Neuronal stem cell (in vitro differentiated cells): ENCODE data around the gene MRPS31.
A peak's percentile ranks its signal among the peaks of the same experiment; 100 is the strongest.
"Not testable (repeated sequence)": the region's sequence is repeated elsewhere in the genome, so short reads cannot be mapped to it uniquely, and the experiment has no call there.

Experiments
- DNase-seq: peaks from one replicate; pipeline ENCODE4 v3.0.0-alpha.2; 2013; ENCODE audit warnings: low spot score
- H2AFZ ChIP-seq: one replicate; pipeline ENCODE4 v1.6.1; 2013; ENCODE audit warnings: mild to moderate bottlenecking, low read length, inconsistent platforms
- H2AK5ac ChIP-seq: 2 replicates; pipeline ENCODE4 v1.6.1; 2013; ENCODE audit warnings: low read depth, mild to moderate bottlenecking, inconsistent platforms, low read length, moderate library complexity, mixed read lengths
- H2BK120ac ChIP-seq: 2 replicates; pipeline ENCODE4 v1.6.1; 2013; ENCODE audit warnings: low read depth, mild to moderate bottlenecking, inconsistent platforms, low read length, moderate library complexity, mixed read lengths
- H2BK12ac ChIP-seq: one replicate; pipeline ENCODE4 v1.6.1; 2013; ENCODE audit warnings: low read length, inconsistent platforms
- H2BK15ac ChIP-seq: 2 replicates; pipeline ENCODE4 v1.6.1; 2013; ENCODE audit warnings: mild to moderate bottlenecking, low read length, inconsistent platforms, mixed read lengths
- H2BK5ac ChIP-seq: one replicate; pipeline ENCODE4 v1.6.1; 2013; ENCODE audit warnings: inconsistent platforms, mild to moderate bottlenecking, low read length, moderate library complexity
- H3K14ac ChIP-seq: one replicate; pipeline ENCODE4 v1.6.1; 2013; ENCODE audit warnings: low read length, inconsistent platforms
- H3K18ac ChIP-seq: 2 replicates; pipeline ENCODE4 v1.6.1; 2013; ENCODE audit warnings: low read length, inconsistent platforms
- H3K23ac ChIP-seq: 2 replicates; pipeline ENCODE4 v1.6.1; 2013; ENCODE audit warnings: low read depth, mild to moderate bottlenecking, mixed read lengths, low read length, inconsistent platforms; ENCODE audit not compliant: poor library complexity
- H3K27ac ChIP-seq: replicated peaks from 3 replicates; pipeline ENCODE4 v1.5.1; 2013; ENCODE audit warnings: low read length, inconsistent platforms
- H3K27me3 ChIP-seq, 3 experiments: 2 replicates each; pipeline ENCODE4 v1.6.1; 2013; ENCODE audit warnings: low read length in 3 of 3, mild to moderate bottlenecking in 2 of 3, inconsistent platforms in 1 of 3, low read depth in 1 of 3, mixed read lengths in 1 of 3, moderate library complexity in 1 of 3; ENCODE audit not compliant: control insufficient read depth in 3 of 3, insufficient read depth in 3 of 3
- H3K36me3 ChIP-seq, 2 donors: replicated peaks in 1 of 2; 2 replicates each; pipeline ENCODE4 v1.6.1; 2013; ENCODE audit warnings: low read length in 2 of 2; ENCODE audit not compliant: control insufficient read depth in 2 of 2, insufficient read depth in 2 of 2
- H3K4ac ChIP-seq: 2 replicates; pipeline ENCODE4 v1.6.1; 2013; ENCODE audit warnings: inconsistent platforms, mild to moderate bottlenecking, low read length, moderate library complexity
- H3K4me1 ChIP-seq, 2 donors: 1 replicate in 1 of 2; 2 replicates in 1 of 2; pipeline ENCODE4 v1.6.1; 2013; ENCODE audit warnings: low read length in 2 of 2, low read depth in 1 of 2; ENCODE audit not compliant: control insufficient read depth in 2 of 2, insufficient read depth in 1 of 2
- H3K4me2 ChIP-seq: one replicate; pipeline ENCODE4 v1.6.1; 2013; ENCODE audit warnings: mild to moderate bottlenecking, low read length, inconsistent platforms; ENCODE audit not compliant: insufficient read depth, poor library complexity, severe bottlenecking
- H3K4me3 ChIP-seq, 2 donors: 2 replicates each; pipeline ENCODE4 v1.5.1; 2013; ENCODE audit warnings: low read length in 2 of 2, mild to moderate bottlenecking in 2 of 2, inconsistent platforms in 1 of 2, moderate library complexity in 1 of 2
- H3K79me1 ChIP-seq: one replicate; pipeline ENCODE4 v1.6.1; 2013; ENCODE audit warnings: low read depth, mild to moderate bottlenecking, inconsistent platforms, low read length, moderate library complexity
- H3K9ac ChIP-seq: one replicate; pipeline ENCODE4 v1.6.1; 2013; ENCODE audit warnings: mild to moderate bottlenecking, low read depth, low read length, inconsistent platforms; ENCODE audit not compliant: poor library complexity
- H3K9me3 ChIP-seq, 2 donors: replicated peaks in 1 of 2; 2 replicates each; pipeline versions ENCODE3 to v1.6.1; 2013; ENCODE audit warnings: low read length in 2 of 2, mild to moderate bottlenecking in 2 of 2, inconsistent platforms in 1 of 2, low read depth in 1 of 2, mixed read lengths in 1 of 2, moderate library complexity in 1 of 2; ENCODE audit not compliant: control insufficient read depth in 2 of 2, insufficient read depth in 1 of 2
- H4K8ac ChIP-seq: one replicate; pipeline ENCODE4 v1.6.1; 2013; ENCODE audit warnings: low read depth, mild to moderate bottlenecking, inconsistent platforms, low read length, moderate library complexity
- H4K91ac ChIP-seq: one replicate; pipeline ENCODE4 v1.6.1; 2013; ENCODE audit warnings: low read length, low read depth, mild to moderate bottlenecking, inconsistent platforms; ENCODE audit not compliant: poor library complexity
- WGBS, 2 donors: extraction: QIAGEN DNeasy Blood & Tissue Kit; methylation state at CpG; one replicate each; pipeline ENCODE4 v1.1.7; 2013; ENCODE audit warnings: missing lambda C conversion rate in 2 of 2, mixed read lengths in 1 of 2; ENCODE audit not compliant: insufficient read length in 2 of 2, insufficient replicate concordance in 1 of 2; ENCODE audit errors: extremely low coverage in 2 of 2; 5-methylcytosine and 5-hydroxymethylcytosine counted together

MRPS31 gene

GRCh38 chr13:40782971-40783370 lies 12.0 kb upstream of the MRPS31 start:
- no CpG with 5 or more reads among the region's 1 CpG for WGBS, 2 donors
- H3K4me3 ChIP-seq, H3K23ac ChIP-seq, H3K79me1 ChIP-seq, H3K36me3 ChIP-seq, H3K9ac ChIP-seq, H3K9me3 ChIP-seq, H3K4me1 ChIP-seq, H3K27ac ChIP-seq, H2BK15ac ChIP-seq, DNase-seq, H3K4ac ChIP-seq, H2BK120ac ChIP-seq, H4K8ac ChIP-seq, H2AFZ ChIP-seq, H3K27me3 ChIP-seq, H4K91ac ChIP-seq, H3K14ac ChIP-seq, H2AK5ac ChIP-seq, H3K18ac ChIP-seq, H2BK5ac ChIP-seq, H2BK12ac ChIP-seq, H3K4me2 ChIP-seq: not testable (repeated sequence)

- Histone ChIP-seq H3K36me3 (no peaks in the 10 kb centered on the region), H3K4ac (no peak overlapping the region), H4K8ac (no peak overlapping the region), H2BK15ac (no peak overlapping the region), H3K4me2 (no peak overlapping the region), H3K4me3 (no peak overlapping the region), H3K27ac (no peak overlapping the region), H3K4me1 (peaks cover 2 to 3% of the 10 kb centered on the region in 2 donors), H2BK120ac (no peak overlapping the region), H3K9ac (no peak overlapping the region), H3K9me3 (no peaks in the 10 kb centered on the region), H2BK5ac (no peak overlapping the region), H3K27me3 (no peaks in the 10 kb centered on the region), H3K18ac (no peak overlapping the region), H4K91ac (no peak overlapping the region), H3K23ac (no peak overlapping the region), H3K79me1 (no peaks in the 10 kb centered on the region), H2AFZ (no peak overlapping the region), H2AK5ac (no peak overlapping the region), H3K14ac (no peak overlapping the region), H2BK12ac (no peak overlapping the region)
- no peak for DNase-seq
- WGBS, 2 donors = no CpG with 5 or more reads among the region's 11 CpGs
Observed at GRCh38 chr13:40781717-40782116, 10.7 kb upstream of the MRPS31 start.

GRCh38 chr13:40780822-40781401 lies 9.9 kb upstream of the MRPS31 start:
- Histone ChIP-seq H4K91ac (no peak overlapping the region), H3K36me3 (no peaks in the 10 kb centered on the region), H3K23ac (no peak overlapping the region), H2BK12ac (no peak overlapping the region), H3K14ac (no peak overlapping the region), H3K4me3 (no peak overlapping the region), H3K4me2 (no peak overlapping the region), H3K27ac (no peak overlapping the region), H2AFZ (peak overlapping the region; percentile 70), H3K18ac (no peak overlapping the region), H4K8ac (no peak overlapping the region), H2BK120ac (no peak overlapping the region), H3K27me3 (no peaks in the 10 kb centered on the region), H3K79me1 (no peaks in the 10 kb centered on the region), H2AK5ac (no peak overlapping the region), H2BK15ac (no peak overlapping the region), H2BK5ac (no peak overlapping the region), H3K9ac (no peak overlapping the region), H3K4ac (no peak overlapping the region), H3K4me1 (peaks cover 2 to 3% of the 10 kb centered on the region in 2 donors), H3K9me3 (no peaks in the 10 kb centered on the region)
- WGBS, 2 donors = no CpG with 5 or more reads among the region's 14 CpGs
- DNase-seq = no peak

- Histone ChIP-seq H3K79me1 (no peaks in the 10 kb centered on the region), H2AK5ac (no peak overlapping the region), H3K4me2 (no peak overlapping the region), H2BK5ac (no peak overlapping the region), H2BK120ac (no peak overlapping the region), H3K18ac (no peak overlapping the region), H3K14ac (no peak overlapping the region), H2AFZ (no peak overlapping the region), H3K27me3 (no peaks in the 10 kb centered on the region), H3K27ac (no peak overlapping the region), H4K91ac (no peak overlapping the region), H3K4me1 (peaks cover 2 to 3% of the 10 kb centered on the region in 2 donors), H3K4me3 (no peak overlapping the region), H3K9me3 (no peaks in the 10 kb centered on the region), H2BK12ac (no peak overlapping the region), H3K4ac (no peak overlapping the region), H3K9ac (no peak overlapping the region), H4K8ac (no peak overlapping the region), H3K36me3 (no peaks in the 10 kb centered on the region), H2BK15ac (no peak overlapping the region), H3K23ac (no peak overlapping the region)
- no CpG with 5 or more reads among the region's 5 CpGs for WGBS, 2 donors
- DNase-seq = no peak
Observed at GRCh38 chr13:40779796-40780285, 8.9 kb upstream of the MRPS31 start.
